CD8-positive, alpha-beta memory T cell (primary cell): Measurements from ENCODE around the gene EWSR1. TPM values are rescaled to one million over a fixed set of nuclear protein-coding genes. Genes with fewer than 3 reads are reported as not detected.
A peak's percentile ranks its signal among the peaks of the same experiment; 100 is the strongest.

Experiments used
- CTCF ChIA-PET: fragments of 350-600 bp; sonication (Branson Sonifier 250); formaldehyde crosslinking; loops from one replicate; lab custom pipeline; 2021; ENCODE audit warnings: antibody characterized with exemption; lab: Charles Lee
- POLR2A ChIA-PET: fragments of 350-600 bp; sonication (Branson Sonifier 250); formaldehyde crosslinking; loops from one replicate; lab custom pipeline; 2021; ENCODE audit warnings: antibody characterized with exemption; lab: Charles Lee
- DNase-seq, 5 donors: peaks; one replicate each; pipeline versions ENCODE4 v3.0.0 to v3.0.0-alpha.2; 2020 to 2022; ENCODE audit warnings: mixed read lengths in 1 of 5
- H3K27ac ChIP-seq: one replicate; pipeline ENCODE4 v1.7.0; 2013; ENCODE audit warnings: low read depth, mild to moderate bottlenecking, low read length, moderate library complexity
- H3K27me3 ChIP-seq: 2 replicates; pipeline ENCODE4 v1.7.0; 2013; ENCODE audit warnings: low read length, mild to moderate bottlenecking; ENCODE audit not compliant: insufficient read depth, poor library complexity, severe bottlenecking
- H3K36me3 ChIP-seq: 2 replicates; pipeline ENCODE4 v1.7.0; 2013; ENCODE audit warnings: mild to moderate bottlenecking, low read length, moderate library complexity; ENCODE audit not compliant: insufficient read depth
- H3K4me1 ChIP-seq: 2 replicates; pipeline ENCODE4 v1.7.0; 2013; ENCODE audit warnings: mild to moderate bottlenecking, low read length, moderate library complexity; ENCODE audit not compliant: insufficient read depth
- H3K4me3 ChIP-seq: 2 replicates; pipeline ENCODE4 v1.7.0; 2013; ENCODE audit warnings: mild to moderate bottlenecking, low read length
- H3K9me3 ChIP-seq: 2 replicates; pipeline ENCODE4 v1.7.0; 2013; ENCODE audit warnings: mild to moderate bottlenecking, low read length
- H3K27ac Mint-ChIP-seq, 8 donors: one replicate each; pipeline ENCODE4 v1.8.0; 2020 to 2021; ENCODE audit warnings: mixed read lengths in 8 of 8, mild to moderate bottlenecking in 6 of 8, inconsistent platforms in 3 of 8, moderate library complexity in 3 of 8
- H3K27me3 Mint-ChIP-seq, 2 donors: one replicate each; pipeline ENCODE4 v1.8.0; 2020 to 2021; ENCODE audit warnings: mixed read lengths in 2 of 2, mild to moderate bottlenecking in 1 of 2, moderate library complexity in 1 of 2
- H3K36me3 Mint-ChIP-seq, 3 donors: one replicate each; pipeline ENCODE4 v1.8.0; 2020 to 2021; ENCODE audit warnings: mixed read lengths in 3 of 3, inconsistent platforms in 1 of 3, mild to moderate bottlenecking in 1 of 3
- H3K4me1 Mint-ChIP-seq, 3 donors: one replicate each; pipeline ENCODE4 v1.8.0; 2020 to 2021; ENCODE audit warnings: mixed read lengths in 3 of 3, inconsistent platforms in 1 of 3, mild to moderate bottlenecking in 1 of 3
- H3K4me3 Mint-ChIP-seq, 7 donors: one replicate each; pipeline ENCODE4 v1.8.0; 2020 to 2021; ENCODE audit warnings: mixed read lengths in 7 of 7, mild to moderate bottlenecking in 6 of 7, moderate library complexity in 4 of 7, inconsistent platforms in 2 of 7
- H3K9me3 Mint-ChIP-seq, 5 donors: one replicate each; pipeline ENCODE4 v1.8.0; 2020 to 2022; ENCODE audit warnings: mixed read lengths in 5 of 5, mild to moderate bottlenecking in 3 of 5, moderate library complexity in 2 of 5, inconsistent platforms in 1 of 5
- polyA plus RNA-seq: library from polyadenylated mRNA; unstranded; fragments of 300-500 nt; fragmentation: Illumina TruSeq; gene quantifications from one replicate; pipeline ENCODE4 v1.2.3, GENCODE V29; 2021
- total RNA-seq, 2 experiments: library from RNA; stranded (reverse); gene quantifications; one replicate each; pipeline ENCODE4 v1.2.3, GENCODE V29; 2021

Gene EWSR1
- total and polyA plus RNA-seq, 3 experiments from 2014 or later, result 219 to 327 (median 312) TPM

- H3K4me3 Mint-ChIP-seq, result no peak overlapping the region
- no peak for DNase-seq
- H3K27ac Mint-ChIP-seq, result no peak overlapping the region
- Histone ChIP-seq H3K4me1 (no peaks in the 10 kb centered on the region), H3K4me3 (no peak overlapping the region), H3K27me3 (no peaks in the 10 kb centered on the region), H3K9me3 (no peaks in the 10 kb centered on the region), H3K36me3 (no peaks in the 10 kb centered on the region), H3K27ac (no peak overlapping the region)
- peaks cover 0 to 2% (median 0%) of the 10 kb centered on the region in 3 donors for H3K36me3 Mint-ChIP-seq
- no peaks in the 10 kb centered on the region for H3K4me1 Mint-ChIP-seq
- POLR2A ChIA-PET, result no interaction called here
- H3K9me3 Mint-ChIP-seq, result peaks cover 0 to 1% (median 0%) of the 10 kb centered on the region in 5 donors
- peaks cover 4 to 7% of the 10 kb centered on the region in 2 donors for H3K27me3 Mint-ChIP-seq
- CTCF ChIA-PET, result interaction anchor here (2.1 kb wide), 1 partner anchor 10 kb away, joined by 9 read pairs; no protein-coding TSS in a partner anchor
Measured at GRCh38 chr22:29255064-29255621, 12.9 kb upstream of the EWSR1 start.

- ChIA-PET CTCF (interaction anchor here (2.1 kb wide), 1 partner anchor 11 kb away, joined by 9 read pairs; no protein-coding TSS in a partner anchor), POLR2A (no interaction called here)
- DNase-seq, result no peak
- H3K9me3 Mint-ChIP-seq, result peaks cover 0 to 1% (median 0%) of the 10 kb centered on the region in 5 donors
- no peak overlapping the region for H3K4me3 Mint-ChIP-seq
- Histone ChIP-seq H3K27me3 (no peaks in the 10 kb centered on the region), H3K4me3 (no peak overlapping the region), H3K4me1 (no peaks in the 10 kb centered on the region), H3K36me3 (no peaks in the 10 kb centered on the region), H3K9me3 (no peaks in the 10 kb centered on the region), H3K27ac (no peak overlapping the region)
- H3K4me1 Mint-ChIP-seq, result no peaks in the 10 kb centered on the region
- H3K27me3 Mint-ChIP-seq, result peaks cover 4 to 7% of the 10 kb centered on the region in 2 donors
- peak overlapping the region in 1 of 8 donors; percentile 90 for H3K27ac Mint-ChIP-seq
- peaks cover 0 to 2% (median 0%) of the 10 kb centered on the region in 3 donors for H3K36me3 Mint-ChIP-seq
Measured at GRCh38 chr22:29256606-29257325, 11.3 kb upstream of the EWSR1 start.

- no peaks in the 10 kb centered on the region for H3K9me3 ChIP-seq
- DNase-seq, result no peak
- Mint-ChIP-seq H3K9me3 (peaks cover 0 to 1% (median 0%) of the 10 kb centered on the region in 5 donors), H3K4me1 (no peaks in the 10 kb centered on the region), H3K4me3 (no peak overlapping the region), H3K27ac (no peak overlapping the region), H3K36me3 (peaks cover 0 to 2% (median 0%) of the 10 kb centered on the region in 3 donors), H3K27me3 (peaks cover 1 to 4% of the 10 kb centered on the region in 2 donors)
- no peak overlapping the region for H3K4me3 ChIP-seq
- no peaks in the 10 kb centered on the region for H3K36me3 ChIP-seq
- no peaks in the 10 kb centered on the region for H3K27me3 ChIP-seq
- ChIA-PET POLR2A (no interaction called here), CTCF (no interaction called here)
- H3K4me1 ChIP-seq, result no peaks in the 10 kb centered on the region
- no peak overlapping the region for H3K27ac ChIP-seq
Measured at GRCh38 chr22:29257751-29258181, 10.3 kb upstream of the EWSR1 start.

- Mint-ChIP-seq H3K36me3 (peaks cover 0 to 2% (median 0%) of the 10 kb centered on the region in 3 donors), H3K4me1 (no peaks in the 10 kb centered on the region), H3K9me3 (peaks cover 0 to 1% (median 0%) of the 10 kb centered on the region in 5 donors), H3K27ac (peak overlapping the region in 1 of 8 donors; percentile 29), H3K4me3 (no peak overlapping the region), H3K27me3 (peaks cover under 1 to 1% of the 10 kb centered on the region in 2 donors)
- Histone ChIP-seq H3K4me3 (no peak overlapping the region), H3K27ac (no peak overlapping the region), H3K27me3 (no peaks in the 10 kb centered on the region), H3K4me1 (no peaks in the 10 kb centered on the region), H3K36me3 (no peaks in the 10 kb centered on the region), H3K9me3 (no peaks in the 10 kb centered on the region)
- ChIA-PET CTCF (no interaction called here), POLR2A (no interaction called here)
- no peak for DNase-seq
Measured at GRCh38 chr22:29258407-29259252, 9.4 kb upstream of the EWSR1 start.

GRCh38 chr22:29259253-29259899 is 8.7 kb upstream of the EWSR1 start:
- Mint-ChIP-seq H3K4me1 (no peaks in the 10 kb centered on the region), H3K27me3 (peaks cover 0 to 1% of the 10 kb centered on the region in 2 donors), H3K9me3 (peaks cover 0 to 1% (median 0%) of the 10 kb centered on the region in 5 donors), H3K36me3 (peaks cover 0 to 4% (median 0%) of the 10 kb centered on the region in 3 donors), H3K4me3 (no peak overlapping the region), H3K27ac (no peak overlapping the region)
- H3K27ac ChIP-seq, result no peak overlapping the region
- H3K4me3 ChIP-seq, result no peak overlapping the region
- no peaks in the 10 kb centered on the region for H3K27me3 ChIP-seq
- no peaks in the 10 kb centered on the region for H3K4me1 ChIP-seq
- CTCF ChIA-PET, result no interaction called here
- POLR2A ChIA-PET, result interaction anchor here (0.6 kb wide), 1 partner anchor 9 kb away, joined by 4 read pairs; the partner anchor contains the start of gene EWSR1
- no peaks in the 10 kb centered on the region for H3K9me3 ChIP-seq
- H3K36me3 ChIP-seq, result no peaks in the 10 kb centered on the region
- DNase-seq, result no peak

GRCh38 chr22:29260031-29260560 is 8.0 kb upstream of the EWSR1 start:
- POLR2A ChIA-PET, result interaction anchor here (0.6 kb wide), 1 partner anchor 8 kb away, joined by 4 read pairs; the partner anchor contains the start of gene EWSR1
- H3K27ac Mint-ChIP-seq, result no peak overlapping the region
- Histone ChIP-seq H3K4me3 (no peak overlapping the region), H3K27me3 (no peaks in the 10 kb centered on the region), H3K4me1 (no peaks in the 10 kb centered on the region), H3K36me3 (no peaks in the 10 kb centered on the region), H3K9me3 (no peaks in the 10 kb centered on the region), H3K27ac (no peak overlapping the region)
- CTCF ChIA-PET, result no interaction called here
- peaks cover 0 to 5% (median 0%) of the 10 kb centered on the region in 3 donors for H3K36me3 Mint-ChIP-seq
- no peak for DNase-seq
- H3K4me1 Mint-ChIP-seq, result no peaks in the 10 kb centered on the region
- no peaks in the 10 kb centered on the region for H3K27me3 Mint-ChIP-seq
- no peak overlapping the region for H3K4me3 Mint-ChIP-seq
- H3K9me3 Mint-ChIP-seq, result peaks cover 0 to 1% (median 0%) of the 10 kb centered on the region in 5 donors

- no peak overlapping the region for H3K27ac Mint-ChIP-seq
- H3K4me3 Mint-ChIP-seq, result no peak overlapping the region
Measured at GRCh38 chr22:29260601-29261315, 7.3 kb upstream of the EWSR1 start.

More at GRCh38 chr22:29260601-29261315, 7.3 kb upstream of the EWSR1 start:
- DNase-seq, result no peak
- Mint-ChIP-seq H3K27me3 (no peaks in the 10 kb centered on the region), H3K36me3 (peaks cover 0 to 5% (median 0%) of the 10 kb centered on the region in 3 donors), H3K9me3 (peaks cover 0 to 1% (median 0%) of the 10 kb centered on the region in 5 donors), H3K4me1 (no peaks in the 10 kb centered on the region)
- H3K36me3 ChIP-seq, result no peaks in the 10 kb centered on the region
- H3K9me3 ChIP-seq, result no peaks in the 10 kb centered on the region
- H3K4me3 ChIP-seq, result no peak overlapping the region
- CTCF ChIA-PET, result interaction anchor here (1.8 kb wide), 1 partner anchor 15 kb away, joined by 6 read pairs; no protein-coding TSS in a partner anchor
- H3K4me1 ChIP-seq, result no peaks in the 10 kb centered on the region
- H3K27me3 ChIP-seq, result no peaks in the 10 kb centered on the region
- POLR2A ChIA-PET, result interaction anchor here (0.6 kb wide), 1 partner anchor 15 kb away, joined by 3 read pairs; no protein-coding TSS in a partner anchor
- no peak overlapping the region for H3K27ac ChIP-seq
